ENCODE measurements around the gene AJM1.

GRCh38 chr9:136795000-136795348 lies 47.3 kb upstream of the AJM1 start:
- no peak for TF ChIP-seq EZH2 (IDR thresholded peaks at IDR 0.05)
- TF ChIP-seq POLR2AphosphoS5 (IDR thresholded peaks at IDR 0.05; ENCODE audit: borderline replicate concordance, low read depth, low read length), result 0 out of 2 replicates have a peak, but pooled peaks have one; percentile 5

All from SK-N-MC (cell line).